Gastrocnemius medialis (tissue), 4 donors: ENCODE data around the gene ASPG.

ENCODE experiments used
- POLR2A ChIP-seq, 2 donors: fragments of 450-650 bp; IDR thresholded peaks; one replicate each; pipeline ENCODE4 v1.6.1; 2017; ENCODE audit warnings: antibody characterized with exemption in 2 of 2, mild to moderate bottlenecking in 2 of 2, moderate library complexity in 2 of 2
- TF ChIP-seq, protein P1 (sequence below), 5 experiments: fragments of 450-650 bp in 3 of 5; fragments of 200-600 bp in 2 of 5; sonication (generic) in 2 of 5; IDR thresholded peaks in 4 of 5; conservative IDR thresholded peaks in 1 of 5; 1 replicate in 4 of 5; 2 replicates in 1 of 5; pipeline ENCODE4 v1.5.1; 2016 to 2019; ENCODE audit warnings: antibody characterized with exemption in 5 of 5, mild to moderate bottlenecking in 3 of 5, moderate library complexity in 3 of 5

DNA sequence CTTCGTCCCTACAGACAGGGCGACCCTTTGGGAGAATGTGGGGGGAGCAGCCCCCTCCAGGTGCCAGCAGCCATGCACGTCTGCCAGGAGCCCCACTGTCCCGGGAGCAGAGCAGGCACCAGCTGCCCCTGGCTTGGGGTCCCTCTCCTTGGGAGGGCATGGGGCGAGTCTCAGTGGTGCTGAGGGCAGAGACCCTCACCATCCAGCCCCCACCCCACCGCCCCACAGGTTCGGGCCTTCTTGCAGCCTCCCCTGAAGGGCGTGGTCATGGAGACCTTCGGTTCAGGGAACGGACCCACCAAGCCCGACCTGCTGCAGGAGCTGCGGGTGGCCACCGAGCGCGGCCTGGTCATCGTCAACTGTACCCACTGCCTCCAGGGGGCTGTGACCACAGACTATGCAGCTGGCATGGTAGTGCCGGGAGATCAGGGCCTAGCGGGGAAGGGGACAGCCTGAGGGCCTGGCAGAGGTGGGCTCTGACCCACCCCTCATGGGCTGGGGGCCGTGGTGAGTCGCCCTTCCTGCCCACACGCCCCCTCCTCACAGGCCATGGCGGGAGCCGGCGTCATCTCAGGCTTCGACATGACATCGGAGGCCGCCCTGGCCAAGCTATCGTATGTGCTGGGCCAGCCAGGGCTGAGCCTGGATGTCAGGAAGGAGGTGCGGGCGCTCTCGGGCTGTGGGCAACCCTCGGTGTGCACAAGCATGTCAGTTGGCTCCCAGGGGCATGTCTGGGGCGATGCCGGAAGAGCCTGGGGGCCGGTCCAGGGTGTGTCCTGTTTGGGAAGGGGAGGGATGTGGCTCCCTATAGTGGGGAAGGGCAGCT is 18.8 kb downstream of the ASPG start:
- TF ChIP-seq, protein P1, sequence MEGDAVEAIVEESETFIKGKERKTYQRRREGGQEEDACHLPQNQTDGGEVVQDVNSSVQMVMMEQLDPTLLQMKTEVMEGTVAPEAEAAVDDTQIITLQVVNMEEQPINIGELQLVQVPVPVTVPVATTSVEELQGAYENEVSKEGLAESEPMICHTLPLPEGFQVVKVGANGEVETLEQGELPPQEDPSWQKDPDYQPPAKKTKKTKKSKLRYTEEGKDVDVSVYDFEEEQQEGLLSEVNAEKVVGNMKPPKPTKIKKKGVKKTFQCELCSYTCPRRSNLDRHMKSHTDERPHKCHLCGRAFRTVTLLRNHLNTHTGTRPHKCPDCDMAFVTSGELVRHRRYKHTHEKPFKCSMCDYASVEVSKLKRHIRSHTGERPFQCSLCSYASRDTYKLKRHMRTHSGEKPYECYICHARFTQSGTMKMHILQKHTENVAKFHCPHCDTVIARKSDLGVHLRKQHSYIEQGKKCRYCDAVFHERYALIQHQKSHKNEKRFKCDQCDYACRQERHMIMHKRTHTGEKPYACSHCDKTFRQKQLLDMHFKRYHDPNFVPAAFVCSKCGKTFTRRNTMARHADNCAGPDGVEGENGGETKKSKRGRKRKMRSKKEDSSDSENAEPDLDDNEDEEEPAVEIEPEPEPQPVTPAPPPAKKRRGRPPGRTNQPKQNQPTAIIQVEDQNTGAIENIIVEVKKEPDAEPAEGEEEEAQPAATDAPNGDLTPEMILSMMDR (IDR thresholded peaks at IDR 0.05 in 4 of 5, conservative IDR thresholded peaks at IDR 0.05 in 1 of 5), result no peak
- TF ChIP-seq POLR2A (IDR thresholded peaks at IDR 0.05), result no peak
